GM18868 (cell line): ENCODE measurements around the gene EGFR.
A peak's percentile ranks its signal among the peaks of the same experiment; 100 is the strongest.

Experiments used
- ATAC-seq: cut with Tn5 transposase; IDR thresholded peaks from one replicate; pipeline ENCODE4 v1.9.1; 2021; ENCODE audit warnings: mild to moderate bottlenecking, moderate library complexity; ENCODE audit not compliant: unreplicated experiment

EGFR gene

GRCh38 chr7:55018361-55019190, at the start of gene EGFR:
EGFR (plus strand) TSS chr7:55019017; CDS start chr7:55019278, 261 bp downstream.
- peak; percentile 60 for ATAC-seq

- ATAC-seq, result no peak
Measured at GRCh38 chr7:54969208-54969967, 49.4 kb upstream of the EGFR start.

- no peak for ATAC-seq
Measured at GRCh38 chr7:54972733-54973294, 46.0 kb upstream of the EGFR start.

GRCh38 chr7:54978364-54979116, 40.3 kb upstream of the EGFR start:
- ATAC-seq, result no peak

GRCh38 chr7:54980521-54980920, 38.3 kb upstream of the EGFR start:
- no peak for ATAC-seq

GRCh38 chr7:54981913-54982312, 36.9 kb upstream of the EGFR start:
- ATAC-seq, result no peak

- no peak for ATAC-seq
Measured at GRCh38 chr7:54985426-54986330, 33.1 kb upstream of the EGFR start.

GRCh38 chr7:54986716-54987115, 32.1 kb upstream of the EGFR start:
- ATAC-seq, result no peak

- no peak for ATAC-seq
Measured at GRCh38 chr7:54987772-54988171, 31.0 kb upstream of the EGFR start.

GRCh38 chr7:54988516-54988915, 30.3 kb upstream of the EGFR start:
- no peak for ATAC-seq

GRCh38 chr7:54989453-54990225, 29.2 kb upstream of the EGFR start:
- ATAC-seq, result no peak

GRCh38 chr7:54991341-54991740, 27.5 kb upstream of the EGFR start:
- ATAC-seq, result no peak

GRCh38 chr7:54992871-54993475, 25.8 kb upstream of the EGFR start:
- no peak for ATAC-seq

- ATAC-seq, result no peak
Measured at GRCh38 chr7:54995166-54995565, 23.7 kb upstream of the EGFR start.

- peak; percentile 96 for ATAC-seq
Measured at GRCh38 chr7:54995610-54996363, 23.0 kb upstream of the EGFR start.

- ATAC-seq, result no peak
Measured at GRCh38 chr7:54996391-54996790, 22.4 kb upstream of the EGFR start.

- no peak for ATAC-seq
Measured at GRCh38 chr7:55004579-55004978, 14.2 kb upstream of the EGFR start.

- no peak for ATAC-seq
Measured at GRCh38 chr7:55005241-55005851, 13.5 kb upstream of the EGFR start.
